B cell (primary cell): ENCODE measurements around the gene FAM3B. TPM values are rescaled to one million over a fixed set of nuclear protein-coding genes. Genes with fewer than 3 reads are reported as not detected.

Experiments
- ATAC-seq: fragments of 200-7000 bp; cut with Tn5 transposase; one replicate; pipeline ENCODE4 v1.10.0; 2021; ENCODE audit warnings: low read depth, mild to moderate bottlenecking, moderate number of reproducible peaks, moderate library complexity
- CTCF ChIA-PET: fragments of 350-600 bp; sonication (Branson Sonifier 250); formaldehyde crosslinking; loops from one replicate; lab custom pipeline; 2021; ENCODE audit warnings: antibody characterized with exemption, inconsistent platforms; lab: Charles Lee
- POLR2A ChIA-PET: fragments of 350-600 bp; sonication (Branson Sonifier 250); formaldehyde crosslinking; loops from one replicate; lab custom pipeline; 2021; ENCODE audit warnings: antibody characterized with exemption; lab: Charles Lee
- DNase-seq: peaks from one replicate; pipeline ENCODE4 v3.0.0; 2013
- H2AFZ ChIP-seq: 2 replicates; pipeline ENCODE4 v1.6.1; 2012; ENCODE audit warnings: mild to moderate bottlenecking, low read depth, low read length; ENCODE audit not compliant: insufficient read depth, poor library complexity, severe bottlenecking
- H3K27ac ChIP-seq, 2 donors: 1 replicate in 1 of 2; 2 replicates in 1 of 2; pipeline ENCODE4 v1.5.1; 2012 to 2013; ENCODE audit warnings: low read length in 2 of 2, mild to moderate bottlenecking in 2 of 2, moderate library complexity in 1 of 2
- H3K27me3 ChIP-seq, 4 experiments: fragments of 200-600 bp in 1 of 4; sonication (generic) in 1 of 4; replicated peaks in 1 of 4; 1 replicate in 2 of 4; 2 replicates in 2 of 4; pipeline versions ENCODE4 v1.6.1 to v1.7.0; 2013 to 2016; ENCODE audit warnings: low read length in 3 of 4, mild to moderate bottlenecking in 2 of 4, mixed read lengths in 1 of 4, moderate library complexity in 1 of 4; ENCODE audit not compliant: insufficient read depth in 4 of 4, control insufficient read depth in 3 of 4; ENCODE audit errors: control extremely low read depth in 1 of 4
- H3K36me3 ChIP-seq, 2 experiments: replicated peaks in 1 of 2; 1 replicate in 1 of 2; 2 replicates in 1 of 2; pipeline versions ENCODE4 v1.6.1 to v1.7.1; 2013; ENCODE audit warnings: low read length in 1 of 2; ENCODE audit not compliant: insufficient read depth in 2 of 2, control insufficient read depth in 1 of 2; ENCODE audit errors: control extremely low read depth in 1 of 2, extremely low read depth in 1 of 2
- H3K4me1 ChIP-seq, 2 donors: fragments of 200-600 bp in 1 of 2; sonication (generic) in 1 of 2; 1 replicate in 1 of 2; 2 replicates in 1 of 2; pipeline versions ENCODE4 v1.5.1 to v1.6.1; 2013 to 2017; ENCODE audit warnings: low read length in 2 of 2; ENCODE audit not compliant: control insufficient read depth in 2 of 2, insufficient read depth in 2 of 2
- H3K4me2 ChIP-seq: replicated peaks from 2 replicates; pipeline ENCODE3; 2012; ENCODE audit warnings: mild to moderate bottlenecking, low read depth, low read length; ENCODE audit not compliant: poor library complexity, severe bottlenecking
- H3K4me3 ChIP-seq, 5 experiments: fragments of 200-600 bp in 1 of 5; sonication (generic) in 1 of 5; 1 replicate in 3 of 5; 2 replicates in 2 of 5; pipeline versions ENCODE4 v1.5.1 to v1.7.0; 2011 to 2016; ENCODE audit warnings: low read length in 4 of 5, mild to moderate bottlenecking in 4 of 5, low read depth in 2 of 5, control low read depth in 1 of 5, moderate library complexity in 1 of 5; ENCODE audit not compliant: insufficient read depth in 1 of 5; ENCODE audit errors: control extremely low read depth in 1 of 5, extremely low read depth in 1 of 5
- H3K79me2 ChIP-seq: fragments of 200-600 bp; sonication (generic); one replicate; pipeline ENCODE4 v1.6.0; 2016; ENCODE audit warnings: low read length; ENCODE audit not compliant: control insufficient read depth, insufficient read depth
- H3K9ac ChIP-seq: fragments of 200-600 bp; sonication (generic); 2 replicates; pipeline ENCODE4 v1.6.1; 2017; ENCODE audit warnings: mild to moderate bottlenecking, low read length, moderate library complexity
- H3K9me3 ChIP-seq, 3 donors: one replicate each; pipeline versions ENCODE4 v1.6.1 to v1.7.1; 2013; ENCODE audit warnings: low read length in 2 of 3; ENCODE audit not compliant: control insufficient read depth in 2 of 3, insufficient read depth in 1 of 3; ENCODE audit errors: control extremely low read depth in 1 of 3
- H4K20me1 ChIP-seq: 2 replicates; pipeline ENCODE4 v1.6.0; 2012; ENCODE audit warnings: mild to moderate bottlenecking, low read length; ENCODE audit not compliant: insufficient read depth, control insufficient read depth, poor library complexity, severe bottlenecking
- H3K27ac Mint-ChIP-seq: one replicate; pipeline ENCODE4 v1.8.0; 2021; ENCODE audit warnings: mixed read lengths
- H3K27me3 Mint-ChIP-seq: one replicate; pipeline ENCODE4 v1.8.0; 2021; ENCODE audit warnings: mixed read lengths
- H3K4me1 Mint-ChIP-seq: one replicate; pipeline ENCODE4 v1.8.0; 2021; ENCODE audit warnings: mixed read lengths
- H3K4me3 Mint-ChIP-seq: one replicate; pipeline ENCODE4 v1.8.0; 2021; ENCODE audit warnings: mixed read lengths
- H3K9me3 Mint-ChIP-seq: one replicate; pipeline ENCODE4 v1.8.0; 2022; ENCODE audit warnings: mixed read lengths; ENCODE audit not compliant: insufficient read depth
- CTCF ChIP-seq: fragments of 200-600 bp; IDR thresholded peaks from one replicate; pipeline ENCODE4 v1.8.0; 2022; ENCODE audit warnings: antibody characterized with exemption, mild to moderate bottlenecking
- EZH2 ChIP-seq: IDR thresholded peaks from 2 replicates; pipeline ENCODE4 v1.6.1; 2012; ENCODE audit warnings: borderline replicate concordance, low read depth, mild to moderate bottlenecking, moderate library complexity, low read length; ENCODE audit not compliant: insufficient read depth, poor library complexity, severe bottlenecking
- WGBS: methylation state at CpG from one replicate; pipeline ENCODE4 v1.1.5; 2013; ENCODE audit warnings: missing lambda C conversion rate; ENCODE audit not compliant: insufficient coverage; 5-methylcytosine and 5-hydroxymethylcytosine counted together
- intact Hi-C: fragments of 100-400 bp; cut with micrococcal nuclease; formaldehyde crosslinking; loops from one replicate; pipeline ENCODE4 v1.10.0; 2022
- polyA plus RNA-seq: library from polyadenylated mRNA; depleted of rRNA; stranded (reverse); fragments of >200 nt; gene quantifications from 2 replicates; pipeline ENCODE4 v1.2.3, GENCODE V29; 2012
- total RNA-seq, 2 donors: library from RNA; stranded (reverse); fragments of 120-200 nt in 1 of 2; gene quantifications; 1 replicate in 1 of 2; 2 replicates in 1 of 2; pipeline versions ENCODE4 v1.2.3 to v1.2.4, GENCODE V29; 2013 to 2022

The FAM3B gene
- total and polyA plus RNA-seq, 2 donors (not counting 1 experiment from before 2014, with no cell fraction given) = 0.09 TPM; not detected in 1

GRCh38 chr21:41321211-41321907 lies 4.8 kb downstream of the FAM3B start:
- Mint-ChIP-seq H3K4me3 (no peak overlapping the region), H3K27ac (no peak overlapping the region), H3K9me3 (no peaks in the 10 kb centered on the region), H3K27me3 (peaks cover 26% of the 10 kb centered on the region), H3K4me1 (peaks cover 9% of the 10 kb centered on the region)
- H3K27ac ChIP-seq = no peak overlapping the region
- POLR2A ChIA-PET = no interaction called here
- WGBS = 71% methylated on average over 16 of the region's 20 CpGs
- ATAC-seq = no peak
- peaks cover 11 to 12% of the 10 kb centered on the region in 2 donors for H3K4me1 ChIP-seq
- no peak for DNase-seq
- H2AFZ ChIP-seq = no peak overlapping the region
- H3K27me3 ChIP-seq = peaks cover 0 to 24% (median 9%) of the 10 kb centered on the region in 4 experiments
- H3K4me3 ChIP-seq = no peak overlapping the region
- CTCF ChIA-PET = no interaction called here
- no peak overlapping the region for H3K9ac ChIP-seq
- H3K4me2 ChIP-seq = no peak overlapping the region
- intact Hi-C loops = no loop called here
- no peaks in the 10 kb centered on the region for H3K79me2 ChIP-seq
- no peak for TF ChIP-seq EZH2
- TF ChIP-seq CTCF = no peak
- no peaks in the 10 kb centered on the region for H4K20me1 ChIP-seq
- H3K36me3 ChIP-seq = no peaks in the 10 kb centered on the region
- no peaks in the 10 kb centered on the region for H3K9me3 ChIP-seq

- ChIA-PET CTCF (no interaction called here), POLR2A (no interaction called here)
- H3K9me3 ChIP-seq = no peaks in the 10 kb centered on the region
- H3K9me3 Mint-ChIP-seq = no peaks in the 10 kb centered on the region
- intact Hi-C loops = no loop called here
- no peak overlapping the region for H3K9ac ChIP-seq
- 97% methylated on average over 6 of the region's 7 CpGs for WGBS
- DNase-seq = no peak
- no peaks in the 10 kb centered on the region for H3K79me2 ChIP-seq
- peaks cover 0 to 19% (median 6%) of the 10 kb centered on the region in 4 experiments for H3K27me3 ChIP-seq
- H3K27ac Mint-ChIP-seq = no peak overlapping the region
- H3K27ac ChIP-seq = no peak overlapping the region
- no peak overlapping the region for H3K4me3 ChIP-seq
- TF ChIP-seq EZH2 (no peak), CTCF (no peak)
- no peak overlapping the region for H2AFZ ChIP-seq
- peaks cover 9% of the 10 kb centered on the region for H3K4me1 Mint-ChIP-seq
- no peak for ATAC-seq
- H3K4me2 ChIP-seq = no peak overlapping the region
- H3K36me3 ChIP-seq = no peaks in the 10 kb centered on the region
- no peaks in the 10 kb centered on the region for H4K20me1 ChIP-seq
- no peak overlapping the region for H3K4me3 Mint-ChIP-seq
- peaks cover 26% of the 10 kb centered on the region for H3K27me3 Mint-ChIP-seq
- peaks cover 4 to 7% of the 10 kb centered on the region in 2 donors for H3K4me1 ChIP-seq
Measured at GRCh38 chr21:41321908-41322495, 5.4 kb downstream of the FAM3B start.
